NOMO-1 treated with DMSO at 0.1 percent for 48 hours (cell line): Measurements from ENCODE around the gene BACE1.

ENCODE experiments used
- DNase-seq: peaks from one replicate; lab custom pipeline; 2025; ENCODE audit not compliant: unreplicated experiment; lab: John Stamatoyannopoulos, UW

The BACE1 gene

DNA sequence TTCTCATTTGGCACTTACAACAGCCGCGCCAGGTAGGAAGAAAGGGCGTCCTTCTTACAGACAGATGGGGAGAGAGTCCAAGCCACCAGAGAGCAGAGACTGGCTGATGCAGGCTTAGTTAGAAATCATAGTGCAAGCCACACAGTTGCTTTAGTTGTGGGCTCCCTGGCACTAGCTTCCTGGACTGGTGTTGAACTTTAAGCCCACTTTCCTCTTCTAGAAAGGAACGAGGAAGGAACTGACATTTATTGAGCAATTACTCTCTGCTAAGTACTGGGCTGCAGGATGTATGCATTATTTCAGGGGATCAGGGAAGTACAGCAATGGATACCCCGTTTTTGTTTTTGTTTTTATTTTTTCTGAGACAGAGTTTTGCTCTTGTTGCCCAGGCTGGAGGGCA, 3.0 kb downstream of the BACE1 start:
- peak; percentile 60 for DNase-seq

GRCh38 chr11:117309310-117309709, 6.7 kb downstream of the BACE1 start:
- DNase-seq, result no peak

DNA sequence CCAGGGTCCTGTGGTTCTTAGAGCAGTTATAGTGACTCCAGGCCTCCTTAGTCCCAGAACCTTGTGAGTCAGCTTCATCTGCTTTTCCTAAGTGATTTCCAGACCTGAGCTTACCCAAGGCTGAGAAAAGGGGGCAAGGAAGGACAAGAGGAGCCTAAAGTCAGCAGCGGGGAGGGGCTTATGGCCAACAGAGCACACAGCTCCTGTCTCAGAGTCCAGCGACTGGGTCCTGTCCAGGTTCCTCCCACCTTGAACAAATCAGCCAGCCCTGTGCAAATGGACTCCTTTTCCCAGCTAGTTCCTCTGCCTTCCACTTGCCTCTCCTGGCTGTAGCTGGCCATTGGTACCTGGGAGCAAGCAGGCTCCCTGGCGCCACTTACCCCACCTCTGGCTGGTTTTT, 10.9 kb downstream of the BACE1 start:
- no peak for DNase-seq

GRCh38 chr11:117303646-117304315, 12.3 kb downstream of the BACE1 start:
- DNase-seq, result peak; percentile 2

DNA sequence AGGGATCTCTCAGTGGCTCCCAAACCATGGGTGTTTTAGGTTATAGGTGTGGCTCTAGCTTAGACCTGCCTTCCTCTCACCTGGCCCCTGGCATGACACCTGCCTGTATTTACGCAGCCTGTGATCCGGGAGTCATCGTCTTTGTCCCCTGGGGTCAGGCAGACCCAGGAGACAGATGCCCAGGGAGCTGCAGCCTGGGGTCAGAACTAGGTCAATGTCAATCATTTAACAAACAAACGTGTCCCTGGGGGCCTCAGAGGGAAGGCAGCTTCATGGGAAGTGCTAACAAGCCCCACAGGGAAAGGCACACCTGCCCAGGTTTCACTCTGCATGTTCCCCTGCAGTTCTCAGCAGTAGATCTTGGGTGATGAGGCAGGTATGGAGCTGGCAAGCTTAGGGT, 13.0 kb downstream of the BACE1 start:
- no peak for DNase-seq

- no peak for DNase-seq
Measured at GRCh38 chr11:117302228-117302627, 13.8 kb downstream of the BACE1 start.

DNA sequence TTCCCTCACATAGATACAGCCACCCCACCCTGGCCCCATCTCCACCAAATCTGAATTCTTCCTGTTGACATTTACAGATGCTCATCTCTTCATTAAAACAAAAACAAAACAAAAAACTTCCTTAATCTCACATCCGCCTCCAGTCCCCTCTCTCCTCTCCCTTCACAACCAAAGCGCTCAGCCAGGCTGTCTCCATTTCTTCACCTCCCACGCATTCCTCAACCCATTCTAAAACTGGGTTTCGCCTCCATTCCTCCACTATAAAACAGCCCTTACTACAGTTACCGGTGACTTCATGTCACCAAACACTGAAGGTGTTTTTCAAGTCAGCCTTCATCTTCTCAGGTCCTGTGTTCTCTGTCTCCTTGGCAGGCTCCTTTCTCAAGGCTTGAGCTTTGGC, 15.3 kb downstream of the BACE1 start:
- DNase-seq, result no peak

DNA sequence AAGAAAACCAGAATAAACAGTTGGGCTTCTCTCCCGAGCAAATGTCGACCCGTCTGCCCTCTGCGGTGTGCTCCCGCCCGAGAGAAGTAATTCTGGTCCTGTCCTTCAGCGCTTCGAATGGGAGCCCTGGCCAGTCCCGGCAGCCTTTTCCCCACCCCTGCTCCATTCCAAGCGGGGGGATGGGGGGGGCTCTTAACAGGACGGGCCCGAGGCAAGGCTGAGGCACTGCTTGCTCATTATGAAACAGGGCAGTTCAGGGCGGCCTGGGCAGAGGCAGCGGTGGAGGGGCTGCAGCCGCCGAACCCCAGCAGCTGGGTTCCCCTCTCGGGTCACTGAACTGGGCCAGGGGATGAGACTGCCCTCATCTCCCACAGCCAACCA, 15.8 kb downstream of the BACE1 start:
- DNase-seq, result no peak

GRCh38 chr11:117299351-117300282, 16.4 kb downstream of the BACE1 start:
- DNase-seq, result no peak

DNA sequence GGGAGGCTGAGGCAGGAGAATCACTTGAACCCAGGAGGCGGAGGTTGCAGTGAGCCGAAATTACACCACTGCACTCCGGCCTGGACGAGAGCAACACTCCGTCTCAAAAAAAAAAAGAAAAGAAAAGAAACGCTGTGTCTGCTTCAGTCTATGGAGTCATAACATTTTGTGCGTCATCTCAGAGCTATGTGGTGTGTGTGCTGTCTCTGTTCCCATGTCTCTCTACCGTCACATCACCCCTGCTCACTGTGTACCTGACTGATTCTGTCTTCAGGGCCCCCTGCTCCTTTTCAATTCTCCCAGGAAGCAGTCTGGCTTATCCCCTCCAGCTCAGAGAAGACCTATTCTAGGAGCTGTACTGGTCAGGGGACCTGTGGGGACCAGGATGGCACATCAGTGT, 17.9 kb downstream of the BACE1 start:
- no peak for DNase-seq

- no peak for DNase-seq
Measured at GRCh38 chr11:117296881-117297280, 19.2 kb downstream of the BACE1 start.

GRCh38 chr11:117295438-117296137, 20.5 kb downstream of the BACE1 start:
- no peak for DNase-seq

DNA sequence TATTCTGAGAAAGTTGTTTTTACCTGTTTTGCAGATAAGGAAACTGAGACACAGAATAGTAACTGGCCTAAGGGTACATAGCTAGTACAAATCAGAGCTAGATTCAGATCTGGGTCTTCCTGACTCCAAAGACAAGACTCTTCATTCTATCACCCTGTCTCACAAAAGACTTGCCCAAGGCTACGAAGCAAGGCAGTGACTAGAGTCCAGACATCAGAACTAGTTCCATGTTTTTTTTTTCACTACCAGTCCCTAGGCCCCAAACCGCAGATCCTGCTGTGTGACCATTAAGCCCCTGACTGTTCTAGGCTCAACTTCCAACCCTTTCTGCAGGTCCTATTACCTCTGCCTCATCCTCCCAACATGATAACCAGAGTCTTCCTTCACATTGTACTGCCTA, 23.4 kb downstream of the BACE1 start:
- no peak for DNase-seq

GRCh38 chr11:117290809-117291396, 25.2 kb downstream of the BACE1 start, which contains the start of gene BACE1-AS:
Gene BACE1-AS (plus strand): TSS chr11:117291346.
- no peak for DNase-seq

- DNase-seq, result no peak
Measured at GRCh38 chr11:117289795-117290194, 26.3 kb downstream of the BACE1 start.

DNA sequence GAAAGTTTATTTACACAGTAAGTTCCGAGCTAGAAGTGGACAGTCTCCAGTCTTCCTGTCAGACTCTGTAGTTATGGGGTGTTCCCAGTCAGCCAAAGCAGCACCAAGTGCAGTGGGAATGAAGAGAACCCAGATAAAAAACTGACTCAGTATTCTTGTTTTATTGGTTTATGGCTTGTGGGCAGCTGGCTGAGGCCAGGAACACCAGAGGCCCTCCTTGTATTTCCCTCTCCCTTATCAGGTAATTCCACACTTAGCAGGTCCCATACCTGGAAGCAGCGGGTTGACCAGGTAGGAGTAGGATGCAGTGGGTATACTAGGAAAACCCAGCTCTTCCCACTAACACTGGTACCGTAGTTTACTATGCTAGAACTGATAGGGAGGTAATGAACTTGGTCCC, 28.4 kb downstream of the BACE1 start:
- DNase-seq, result no peak

- DNase-seq, result no peak
Measured at GRCh38 chr11:117286588-117286987, 29.5 kb downstream of the BACE1 start.

DNA sequence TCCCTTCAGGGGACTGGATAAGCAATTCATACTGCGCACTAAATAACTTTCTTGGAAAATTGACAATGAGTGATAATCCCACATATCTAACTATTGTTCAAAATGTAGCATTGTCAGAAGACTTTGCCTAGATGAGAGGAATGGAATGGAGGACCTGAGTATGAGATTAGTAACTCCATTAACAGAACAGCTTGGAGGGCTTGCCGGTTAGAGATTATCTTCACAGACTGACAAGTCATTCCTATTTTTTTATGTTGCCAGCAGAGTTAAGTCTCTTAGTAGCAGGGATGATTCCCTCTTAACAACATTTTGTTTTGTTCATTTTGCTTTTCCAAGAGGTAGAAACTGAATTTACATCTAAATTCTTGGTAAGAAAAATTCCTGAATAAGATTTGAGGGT, 32.0 kb downstream of the BACE1 start:
- DNase-seq, result no peak

DNA sequence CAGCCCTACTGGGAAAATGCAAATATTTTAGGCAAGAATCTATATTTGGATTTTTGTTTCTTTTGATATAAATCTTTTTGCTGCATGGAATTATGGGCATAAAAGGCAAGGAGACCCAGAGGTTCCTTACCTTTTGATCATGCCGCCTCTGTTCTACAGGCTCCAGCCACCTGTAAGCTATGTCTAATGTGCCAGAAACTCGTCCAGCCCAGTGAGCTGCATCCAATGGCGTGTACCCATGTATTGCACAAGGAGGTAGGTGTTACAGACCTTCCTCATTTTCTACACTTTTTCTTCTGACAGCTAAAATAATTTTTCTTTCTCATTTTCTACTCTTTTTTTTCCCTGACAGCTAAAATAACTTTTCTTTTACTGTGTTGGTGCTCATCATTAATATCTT, 33.1 kb downstream of the BACE1 start:
- DNase-seq, result no peak

- no peak for DNase-seq
Measured at GRCh38 chr11:117281869-117282268, 34.2 kb downstream of the BACE1 start.

- no peak for DNase-seq
Measured at GRCh38 chr11:117281159-117281558, 34.9 kb downstream of the BACE1 start.
